Breast epithelium (tissue), 3 donors: ENCODE measurements around the gene AVPR1B.

Experiments
- CTCF ChIP-seq, 3 donors: fragments of 450-650 bp; IDR thresholded peaks; one replicate each; pipeline ENCODE4 v1.5.1; 2016 to 2017; ENCODE audit warnings: antibody characterized with exemption in 3 of 3, mild to moderate bottlenecking in 3 of 3, moderate library complexity in 3 of 3
- POLR2A ChIP-seq: fragments of 450-650 bp; IDR thresholded peaks from one replicate; pipeline ENCODE4 v1.6.1; 2016; ENCODE audit warnings: antibody characterized with exemption, mild to moderate bottlenecking, moderate library complexity
- POLR2AphosphoS5 ChIP-seq, 3 donors: sonication (generic); formaldehyde crosslinking; IDR thresholded peaks; one replicate each; pipeline ENCODE4 v1.6.1; 2017; ENCODE audit warnings: antibody characterized with exemption in 3 of 3

- TF ChIP-seq CTCF (IDR thresholded peaks at IDR 0.05) (no peak), POLR2A (no peak), POLR2AphosphoS5 (IDR thresholded peaks at IDR 0.05) (no peak)
Observed at GRCh38 chr1:206080026-206080820, 37.0 kb downstream of the AVPR1B start.
